Choroid plexus epithelial cell (primary cell): ENCODE measurements around the gene MET.
"Not testable (repeated sequence)": the region's sequence is repeated elsewhere in the genome, so short reads cannot be mapped to it uniquely, and the experiment has no call there.

Source experiments
- DNase-seq: peaks from one replicate; pipeline ENCODE4 v3.0.0-alpha.2; 2010; ENCODE audit warnings: low read depth
- H3K4me3 ChIP-seq: 2 replicates; pipeline ENCODE4 v1.5.1; 2011; ENCODE audit warnings: low read depth, mild to moderate bottlenecking, control low read depth, low read length, moderate library complexity
- TF ChIP-seq, protein P1 (sequence below): conservative IDR thresholded peaks from 2 replicates; pipeline ENCODE4 v1.5.1; 2011; ENCODE audit warnings: low read depth, mild to moderate bottlenecking, control low read depth, inconsistent platforms, low read length, moderate library complexity

The MET gene

DNA sequence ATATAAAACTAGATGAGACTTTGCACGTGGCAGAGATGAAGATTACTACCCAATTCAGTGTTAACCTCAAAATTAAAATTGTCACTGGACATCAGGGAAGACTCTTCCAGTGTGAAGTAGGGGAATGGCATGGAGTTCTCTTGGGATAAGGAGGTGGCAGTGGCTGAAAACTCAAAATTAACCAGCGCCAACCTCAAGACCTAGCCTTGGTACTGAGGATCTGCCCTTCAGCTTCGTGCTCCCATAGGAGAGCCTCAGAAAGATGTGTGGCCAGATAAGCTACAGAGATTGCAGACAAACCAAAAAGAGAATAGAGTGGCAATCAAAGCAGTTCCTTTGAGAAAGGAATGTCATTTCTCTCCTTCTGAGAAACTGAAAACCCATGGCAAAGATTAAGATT lies 143.0 kb downstream of the MET start:
- TF ChIP-seq, protein P1, sequence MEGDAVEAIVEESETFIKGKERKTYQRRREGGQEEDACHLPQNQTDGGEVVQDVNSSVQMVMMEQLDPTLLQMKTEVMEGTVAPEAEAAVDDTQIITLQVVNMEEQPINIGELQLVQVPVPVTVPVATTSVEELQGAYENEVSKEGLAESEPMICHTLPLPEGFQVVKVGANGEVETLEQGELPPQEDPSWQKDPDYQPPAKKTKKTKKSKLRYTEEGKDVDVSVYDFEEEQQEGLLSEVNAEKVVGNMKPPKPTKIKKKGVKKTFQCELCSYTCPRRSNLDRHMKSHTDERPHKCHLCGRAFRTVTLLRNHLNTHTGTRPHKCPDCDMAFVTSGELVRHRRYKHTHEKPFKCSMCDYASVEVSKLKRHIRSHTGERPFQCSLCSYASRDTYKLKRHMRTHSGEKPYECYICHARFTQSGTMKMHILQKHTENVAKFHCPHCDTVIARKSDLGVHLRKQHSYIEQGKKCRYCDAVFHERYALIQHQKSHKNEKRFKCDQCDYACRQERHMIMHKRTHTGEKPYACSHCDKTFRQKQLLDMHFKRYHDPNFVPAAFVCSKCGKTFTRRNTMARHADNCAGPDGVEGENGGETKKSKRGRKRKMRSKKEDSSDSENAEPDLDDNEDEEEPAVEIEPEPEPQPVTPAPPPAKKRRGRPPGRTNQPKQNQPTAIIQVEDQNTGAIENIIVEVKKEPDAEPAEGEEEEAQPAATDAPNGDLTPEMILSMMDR, result no peak

DNA sequence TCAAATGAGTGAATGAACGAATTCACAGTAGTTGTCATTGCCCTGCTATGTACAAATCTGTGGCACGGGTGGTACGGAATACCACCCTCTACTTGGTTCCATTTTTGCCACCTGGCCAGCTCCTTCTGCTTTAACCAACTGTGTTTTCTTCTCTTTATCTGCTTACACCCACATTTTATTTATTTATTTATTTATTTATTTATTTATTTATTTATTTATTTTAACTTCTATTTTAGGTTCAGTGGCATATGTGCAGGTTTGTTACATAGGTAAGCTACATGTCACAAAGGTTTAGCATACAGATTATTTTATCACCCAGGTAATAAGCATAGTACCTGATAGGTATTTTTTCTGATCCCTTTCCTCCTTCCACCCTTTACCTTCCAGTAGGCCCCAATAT lies 148.2 kb downstream of the MET start:
- TF ChIP-seq, protein P1, result no peak
- DNase-seq, result no peak

More for the DNA sequence above, 143.0 kb downstream of the MET start:
- no peak for DNase-seq
- H3K4me3 ChIP-seq, result no peak overlapping the region

DNA sequence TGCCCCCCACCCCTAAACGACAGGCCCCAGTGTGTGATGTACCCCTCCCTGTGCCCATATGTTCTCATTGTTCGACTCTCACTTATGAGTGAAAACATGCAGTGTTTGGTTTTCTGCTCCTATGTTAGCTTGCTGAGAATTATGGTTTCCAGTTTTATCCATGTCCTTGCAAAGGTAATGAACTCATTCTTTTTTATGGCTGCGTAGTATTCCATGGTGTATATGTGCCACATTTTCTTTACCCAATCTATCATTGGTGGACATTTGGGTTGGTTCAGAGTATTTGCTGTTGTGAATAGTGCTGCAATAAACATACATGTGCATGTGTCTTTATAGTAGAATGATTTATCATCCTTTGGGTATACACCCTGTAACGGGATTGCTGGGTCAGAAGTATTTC lies 149.7 kb downstream of the MET start:
- DNase-seq, H3K4me3 ChIP-seq: not testable (repeated sequence)

More for the DNA sequence above, 148.2 kb downstream of the MET start:
- H3K4me3 ChIP-seq, result no peak overlapping the region

DNA sequence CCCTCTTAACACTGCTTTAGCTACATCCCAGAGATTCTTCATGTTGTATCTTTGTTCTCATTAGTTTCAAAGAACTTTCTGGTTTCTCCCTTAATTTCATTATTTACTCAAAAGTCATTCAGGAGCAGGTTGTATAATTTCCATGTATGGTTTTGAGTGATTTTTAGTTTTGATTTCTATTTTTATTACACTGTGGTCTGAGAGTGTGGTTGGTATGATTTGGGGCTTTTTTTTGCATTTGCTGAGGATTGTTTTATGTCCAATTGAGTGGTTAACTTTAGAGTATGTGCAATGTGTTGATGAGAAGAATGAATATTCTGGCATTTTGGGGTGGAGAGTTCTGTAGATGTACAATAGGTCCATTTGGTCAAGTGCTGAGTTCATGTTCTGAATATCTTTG lies 152.5 kb downstream of the MET start:
- H3K4me3 ChIP-seq, result no peak overlapping the region
- no peak for DNase-seq
- TF ChIP-seq, protein P1, result no peak

DNA sequence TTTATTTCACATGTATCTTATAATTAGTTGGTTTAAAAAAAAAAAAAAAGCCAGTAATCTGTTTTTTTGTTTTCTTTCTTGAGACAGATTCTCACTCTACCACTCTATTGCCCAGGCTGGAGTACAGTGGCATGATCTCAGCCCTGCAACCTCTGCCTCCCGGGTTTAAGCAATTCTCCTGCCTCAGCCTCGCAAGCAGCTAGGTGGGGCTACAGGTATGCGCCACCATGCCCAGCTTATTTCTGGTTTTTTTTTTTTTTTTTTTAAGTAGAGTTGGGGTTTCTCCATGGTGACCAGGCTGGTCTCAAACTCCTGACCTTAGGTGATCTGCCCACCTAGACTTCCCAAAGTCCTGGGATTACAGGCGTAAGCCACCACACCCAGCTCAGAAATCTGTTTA lies 156.3 kb downstream of the MET start:
- DNase-seq, result no peak
- TF ChIP-seq, protein P1, result no peak
- H3K4me3 ChIP-seq, result no peak overlapping the region

DNA sequence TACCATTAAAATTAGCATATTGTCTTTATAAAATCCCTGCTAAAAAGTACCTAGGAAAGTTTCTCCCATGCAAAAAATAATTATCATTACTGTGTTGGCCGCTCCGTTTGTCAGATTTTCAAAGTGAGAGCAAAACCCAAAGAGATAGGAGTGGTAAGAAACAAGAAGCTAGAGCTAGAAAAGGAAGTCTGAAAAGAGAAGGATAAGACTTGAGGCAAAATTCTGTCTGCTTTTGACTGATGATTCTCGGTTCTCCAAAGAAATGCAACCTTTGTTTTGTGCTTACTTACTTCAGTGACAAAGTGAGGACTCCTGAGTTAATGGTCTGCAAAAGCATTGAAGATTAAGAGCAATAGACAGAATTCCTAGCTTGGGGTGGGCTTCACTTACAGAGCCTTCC lies 157.0 kb downstream of the MET start:
- no peak for DNase-seq
- TF ChIP-seq, protein P1, result no peak
- no peak overlapping the region for H3K4me3 ChIP-seq

DNA sequence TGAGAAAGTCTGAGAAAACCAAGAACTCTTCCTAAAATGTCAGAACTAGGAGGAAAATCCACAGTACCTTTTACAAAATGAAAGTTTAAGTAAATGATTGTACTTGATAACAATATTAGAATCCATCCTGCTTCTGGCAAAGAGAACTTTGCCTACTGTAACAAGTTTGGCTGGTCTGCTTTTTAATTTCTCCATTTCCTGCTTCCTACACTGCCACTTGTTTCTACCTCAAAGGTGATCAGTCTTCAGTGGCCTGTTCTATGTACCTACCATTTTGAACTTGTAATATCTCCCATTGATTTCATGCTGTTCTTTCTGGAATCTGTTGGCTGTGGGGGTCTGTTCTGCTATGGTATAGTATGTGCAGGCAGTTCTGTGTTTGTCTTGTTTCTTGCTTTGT lies 157.5 kb downstream of the MET start:
- DNase-seq, result no peak
- no peak overlapping the region for H3K4me3 ChIP-seq
- TF ChIP-seq, protein P1, result no peak

DNA sequence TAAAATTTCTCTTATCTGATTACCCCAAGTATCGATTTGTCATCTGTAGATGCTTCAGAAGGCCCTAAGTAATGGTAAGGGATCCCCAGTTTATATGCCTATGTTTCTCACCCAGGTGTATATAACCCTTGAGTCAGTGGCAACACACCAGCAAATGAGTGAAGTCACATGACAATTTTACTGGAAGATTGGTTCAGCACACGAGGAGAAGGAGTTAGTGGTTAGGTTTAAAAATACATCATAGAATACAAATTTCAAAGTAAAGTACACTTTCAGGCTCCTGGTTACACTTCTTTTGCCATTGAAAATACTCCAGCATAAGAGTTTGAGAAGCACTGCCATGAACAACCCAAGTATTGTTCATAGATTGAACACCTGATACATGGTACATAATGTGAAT lies 160.7 kb downstream of the MET start:
- no peak for DNase-seq
- H3K4me3 ChIP-seq, result no peak overlapping the region
- TF ChIP-seq, protein P1, result no peak
